ENCODE measurements around the gene PMPCA.

Gene PMPCA

DNA sequence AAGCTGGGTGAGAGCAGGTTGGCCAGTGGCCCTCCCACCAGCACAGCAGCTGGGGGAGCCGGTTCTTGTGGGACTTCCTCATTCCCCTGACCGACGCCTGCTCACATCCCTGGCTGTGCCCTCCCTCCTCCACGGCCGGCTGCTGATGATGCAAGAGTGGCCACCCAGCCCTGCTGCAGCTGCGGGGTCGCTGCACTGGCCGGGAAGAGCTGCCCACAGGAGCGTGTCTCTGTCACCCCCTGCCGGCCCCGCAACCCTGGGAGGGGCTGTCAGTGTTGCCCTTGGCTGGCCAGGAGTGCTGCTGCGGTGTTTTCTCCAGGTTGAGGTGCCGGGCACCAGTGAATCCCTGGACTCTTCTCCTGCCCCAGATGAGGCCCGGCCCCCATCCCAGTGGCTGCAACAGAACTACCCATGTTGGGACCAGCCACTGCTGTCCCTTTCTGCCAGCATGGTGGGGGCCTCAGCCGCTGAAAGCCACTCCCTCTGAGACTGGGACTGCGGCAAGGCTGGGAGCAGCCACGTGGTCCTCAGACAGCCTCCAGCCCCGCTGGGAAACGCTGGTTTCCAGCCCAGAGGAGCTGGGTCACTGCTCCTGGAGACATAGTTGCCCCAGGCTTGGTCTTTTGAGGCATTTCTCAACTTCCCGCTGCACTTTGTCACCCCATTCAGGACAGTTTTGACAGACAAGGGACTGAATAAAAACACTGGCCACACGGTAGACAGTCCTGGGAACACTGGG, 37.7 kb upstream of the PMPCA start:
- no peak overlapping the region for H3K4me3 ChIP-seq (ENCODE audit: low read depth, low read length)
- peak; percentile 47 for DNase-seq (ENCODE audit: low read depth)

- H3K4me3 ChIP-seq (ENCODE audit: low read depth, low read length), result no peak within 1 kb of the TSS
- DNase-seq (ENCODE audit: low read depth), result no peak
These were observed 36.9 kb upstream of the PMPCA start, which contains the start of gene CARD9 for GRCh38 chr9:136373300-136374182. Gene CARD9 (minus strand): TSS chr9:136373669. CDS start chr9:136372078, 1,591 bp downstream.

DNA sequence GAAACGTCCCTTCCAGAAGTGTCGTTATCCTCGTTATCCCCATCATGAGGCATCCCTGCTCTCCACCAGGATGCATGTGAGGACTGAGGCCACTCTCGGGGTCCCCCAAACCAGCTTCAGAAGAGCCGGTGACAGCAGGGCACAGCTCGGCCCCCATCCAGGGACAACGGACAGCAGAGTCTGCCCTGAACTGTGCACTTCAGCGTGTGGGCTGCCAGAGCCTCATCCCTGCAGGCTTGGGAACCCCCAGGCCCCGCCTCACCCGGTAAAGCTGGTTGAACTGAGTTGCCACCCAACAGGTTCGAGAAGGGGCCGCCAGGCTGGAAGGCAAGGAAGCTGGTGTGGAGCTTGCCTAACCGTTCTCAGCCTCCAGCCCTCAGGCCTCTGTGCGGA, 36.3 kb upstream of the PMPCA start:
- no peak for DNase-seq (ENCODE audit: low read depth)
- no peak overlapping the region for H3K4me3 ChIP-seq (ENCODE audit: low read depth, low read length)

DNA sequence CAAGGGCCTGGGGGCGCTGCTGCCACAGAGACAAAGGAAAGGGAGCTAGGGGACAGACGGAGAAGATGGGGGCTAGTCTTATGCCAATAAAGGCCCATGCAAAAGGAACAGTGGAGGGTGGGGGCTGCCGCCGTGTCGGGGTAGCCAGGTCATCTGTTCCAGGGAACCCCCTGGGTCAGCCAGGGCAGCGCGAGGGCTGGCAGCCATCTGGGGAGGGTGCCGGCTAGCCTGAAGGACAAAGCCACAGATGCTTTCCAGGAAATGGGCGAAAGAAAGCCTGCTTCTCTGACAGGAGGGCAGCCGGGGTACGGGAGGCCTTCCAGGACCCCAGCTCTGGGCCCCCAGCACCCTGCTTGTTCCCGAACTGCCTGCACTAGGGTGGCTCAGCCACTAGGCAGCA, 35.4 kb upstream of the PMPCA start:
- no peak for DNase-seq (ENCODE audit: low read depth)
- no peak overlapping the region for H3K4me3 ChIP-seq (ENCODE audit: low read depth, low read length)

DNA sequence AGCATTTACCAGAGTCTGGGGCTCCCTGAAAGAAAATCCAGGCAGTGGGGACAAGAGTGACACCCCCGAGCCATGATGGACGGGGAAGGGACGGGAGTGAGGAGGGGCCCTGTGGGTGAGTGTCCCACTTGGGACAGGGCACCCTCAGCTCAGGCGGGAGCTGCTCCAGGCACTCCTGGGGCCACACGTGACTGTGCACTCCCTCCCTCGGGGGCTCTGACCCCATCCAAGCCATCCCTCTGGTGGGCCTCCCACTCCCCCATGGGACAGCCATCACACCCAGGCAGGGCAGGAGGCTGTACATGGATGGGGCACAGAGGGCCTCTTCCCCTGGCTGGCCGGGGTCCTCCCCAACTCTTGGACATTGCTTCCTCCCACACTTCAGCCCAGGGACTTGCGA, 34.0 kb upstream of the PMPCA start:
- H3K4me3 ChIP-seq (ENCODE audit: low read depth, low read length), result no peak overlapping the region
- no peak for DNase-seq (ENCODE audit: low read depth)

GRCh38 chr9:136377341-136378169, 32.9 kb upstream of the PMPCA start:
- no peak for DNase-seq (ENCODE audit: low read depth)
- H3K4me3 ChIP-seq (ENCODE audit: low read depth, low read length), result no peak overlapping the region

- H3K4me3 ChIP-seq (ENCODE audit: low read depth, low read length), result no peak overlapping the region
- DNase-seq (ENCODE audit: low read depth), result no peak
These were observed 32.1 kb upstream of the PMPCA start for GRCh38 chr9:136378170-136379002.

GRCh38 chr9:136379003-136379287, 31.5 kb upstream of the PMPCA start:
- no peak overlapping the region for H3K4me3 ChIP-seq (ENCODE audit: low read depth, low read length)
- DNase-seq (ENCODE audit: low read depth), result no peak

DNA sequence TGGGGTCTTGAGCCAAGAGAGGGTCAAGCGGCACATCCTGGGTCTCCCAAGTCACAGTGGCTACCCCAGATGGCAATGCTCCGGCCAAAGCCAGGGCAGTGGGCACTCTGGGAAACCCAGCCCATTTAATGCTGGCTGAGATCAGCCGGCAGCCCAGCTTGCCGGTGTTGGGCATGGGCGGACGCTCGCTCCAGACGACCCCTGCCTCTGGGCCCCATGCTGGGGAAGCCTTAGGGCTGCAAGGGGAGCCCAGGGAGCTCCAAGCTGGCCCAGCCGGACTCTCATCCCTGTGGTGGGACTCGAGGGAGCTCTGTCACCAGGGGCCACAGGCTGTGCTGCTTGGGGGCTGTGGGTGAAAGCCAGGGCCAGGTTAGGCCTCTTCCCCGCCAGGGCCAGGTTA, 31.1 kb upstream of the PMPCA start:
- DNase-seq (ENCODE audit: low read depth), result no peak
- no peak overlapping the region for H3K4me3 ChIP-seq (ENCODE audit: low read depth, low read length)

DNA sequence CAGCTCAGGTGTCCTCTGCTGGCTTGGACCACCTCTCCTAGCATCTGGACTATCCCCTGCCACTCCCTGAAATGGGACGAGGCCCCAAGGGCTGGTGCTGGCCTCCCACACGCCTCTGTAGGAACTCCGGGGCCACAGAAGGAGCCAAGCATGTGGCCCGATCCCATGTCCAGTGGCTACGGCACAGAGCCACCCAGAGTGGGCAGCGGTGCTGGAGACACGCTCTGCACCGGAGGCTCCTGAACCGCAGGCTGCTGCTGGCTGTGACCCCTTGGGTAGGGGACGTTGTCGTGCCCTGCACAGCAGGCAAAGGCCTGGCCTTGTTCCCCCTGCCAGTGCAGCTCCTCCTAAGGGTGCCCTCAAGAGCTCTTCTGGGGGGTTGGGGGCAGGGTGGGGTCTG, 30.6 kb upstream of the PMPCA start:
- DNase-seq (ENCODE audit: low read depth), result no peak
- no peak overlapping the region for H3K4me3 ChIP-seq (ENCODE audit: low read depth, low read length)

- no peak overlapping the region for H3K4me3 ChIP-seq (ENCODE audit: low read depth, low read length)
- DNase-seq (ENCODE audit: low read depth), result no peak
These were observed 30.1 kb upstream of the PMPCA start for GRCh38 chr9:136380381-136380780.

DNA sequence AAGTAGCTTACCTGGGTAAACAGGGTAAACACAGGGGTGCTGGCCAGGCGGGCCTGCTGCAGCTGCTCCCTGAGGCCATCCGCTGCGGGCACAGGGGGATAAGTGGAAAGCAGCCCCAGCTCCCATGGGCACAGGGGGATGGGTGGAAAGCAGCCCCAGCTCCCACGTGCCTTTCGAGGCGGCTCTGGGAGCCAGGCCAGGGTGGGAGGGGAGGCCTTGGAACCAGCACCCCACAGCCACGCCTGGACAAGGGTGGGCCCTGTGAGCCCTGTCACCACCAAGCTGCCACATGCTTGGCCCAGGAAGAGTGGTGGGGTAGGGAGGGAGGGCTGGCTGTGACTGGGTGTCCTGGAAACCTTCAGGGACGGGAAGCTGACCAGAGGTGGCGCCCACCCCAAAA, 29.1 kb upstream of the PMPCA start:
- DNase-seq (ENCODE audit: low read depth), result no peak
- H3K4me3 ChIP-seq (ENCODE audit: low read depth, low read length), result no peak overlapping the region

- H3K4me3 ChIP-seq (ENCODE audit: low read depth, low read length), result no peak overlapping the region
- no peak for DNase-seq (ENCODE audit: low read depth)
These were observed 28.4 kb upstream of the PMPCA start for GRCh38 chr9:136381966-136382513.

DNA sequence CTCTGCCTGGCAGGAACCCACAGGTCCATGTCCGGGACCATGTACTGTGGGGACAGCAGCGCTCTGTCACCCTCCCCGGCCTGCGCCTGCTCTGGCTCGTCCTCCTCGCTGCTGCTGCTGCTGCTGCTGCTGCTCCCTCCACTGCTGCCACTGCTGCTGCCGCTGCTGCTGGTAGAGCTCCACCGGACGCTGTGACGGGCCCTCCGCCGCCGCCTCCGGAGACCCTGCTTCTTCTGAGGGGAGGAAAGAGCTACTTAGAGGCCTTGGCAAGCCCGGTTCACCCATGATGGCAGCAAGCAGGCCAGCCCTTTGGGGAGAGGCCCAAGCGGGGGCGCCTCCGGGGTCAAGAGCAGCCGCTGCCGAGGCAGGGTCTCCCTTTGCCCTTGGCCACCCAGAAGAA, 27.0 kb upstream of the PMPCA start:
- no peak for DNase-seq (ENCODE audit: low read depth)
- no peak overlapping the region for H3K4me3 ChIP-seq (ENCODE audit: low read depth, low read length)

GRCh38 chr9:136385015-136385414, 25.4 kb upstream of the PMPCA start:
- no peak for DNase-seq (ENCODE audit: low read depth)
- no peak overlapping the region for H3K4me3 ChIP-seq (ENCODE audit: low read depth, low read length)

GRCh38 chr9:136386018-136386417, 24.4 kb upstream of the PMPCA start:
- H3K4me3 ChIP-seq (ENCODE audit: low read depth, low read length), result no peak overlapping the region
- DNase-seq (ENCODE audit: low read depth), result no peak

- DNase-seq (ENCODE audit: low read depth), result no peak
- no peak overlapping the region for H3K4me3 ChIP-seq (ENCODE audit: low read depth, low read length)
These were observed 23.2 kb upstream of the PMPCA start for GRCh38 chr9:136387217-136387616.

DNA sequence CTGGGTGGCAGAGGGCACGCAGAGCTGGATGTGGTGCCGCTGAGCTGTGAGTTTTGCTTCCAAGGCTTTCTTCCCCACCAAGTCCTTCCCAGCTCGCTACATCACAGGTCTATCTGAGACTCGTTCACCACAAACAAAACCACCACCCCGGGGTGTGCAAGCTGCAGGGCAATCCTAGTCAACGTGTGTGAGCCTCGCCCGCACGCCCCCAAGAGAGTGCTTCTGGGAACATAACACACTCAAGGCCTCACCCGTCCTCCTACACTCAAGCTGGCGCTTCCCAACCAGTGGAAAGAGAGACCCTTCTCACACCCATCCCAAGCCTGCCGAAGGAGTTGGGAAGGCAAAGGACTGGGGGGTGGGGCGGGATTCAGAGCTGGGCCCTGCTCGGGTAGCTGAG, 21.1 kb upstream of the PMPCA start:
- no peak overlapping the region for H3K4me3 ChIP-seq (ENCODE audit: low read depth, low read length)
- DNase-seq (ENCODE audit: low read depth), result no peak
